ENCODE measurements around the gene ZBTB7C. TPM values are rescaled to one million over a fixed set of nuclear protein-coding genes. Genes with fewer than 3 reads are reported as not detected.

Gene ZBTB7C
- total RNA-seq, 1 donor from 2014 or later, result 1.2 TPM

DNA sequence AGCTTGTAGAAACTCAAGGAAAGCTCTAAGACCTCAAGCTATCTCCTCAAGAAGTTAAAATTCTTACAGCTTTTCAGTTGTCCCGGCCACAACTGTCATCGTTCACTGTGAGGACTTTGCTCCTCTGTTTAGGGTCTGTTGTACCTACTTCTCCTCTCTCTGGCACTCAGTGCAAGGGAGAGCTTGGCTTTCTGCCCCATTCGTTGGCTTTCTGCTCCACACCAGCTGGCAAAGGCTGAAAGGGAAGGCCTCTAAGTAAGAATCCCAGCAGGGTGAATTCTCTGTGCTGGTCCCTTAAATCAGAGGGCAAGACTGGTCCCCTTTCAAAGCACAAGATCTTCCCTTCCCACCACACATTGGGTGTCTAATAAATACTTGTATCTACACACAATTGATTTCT, 17.3 kb downstream of the ZBTB7C start:
- DNase-seq (ENCODE audit: low spot score), result peak; percentile 67
- ATAC-seq, result peak; percentile 90

DNA sequence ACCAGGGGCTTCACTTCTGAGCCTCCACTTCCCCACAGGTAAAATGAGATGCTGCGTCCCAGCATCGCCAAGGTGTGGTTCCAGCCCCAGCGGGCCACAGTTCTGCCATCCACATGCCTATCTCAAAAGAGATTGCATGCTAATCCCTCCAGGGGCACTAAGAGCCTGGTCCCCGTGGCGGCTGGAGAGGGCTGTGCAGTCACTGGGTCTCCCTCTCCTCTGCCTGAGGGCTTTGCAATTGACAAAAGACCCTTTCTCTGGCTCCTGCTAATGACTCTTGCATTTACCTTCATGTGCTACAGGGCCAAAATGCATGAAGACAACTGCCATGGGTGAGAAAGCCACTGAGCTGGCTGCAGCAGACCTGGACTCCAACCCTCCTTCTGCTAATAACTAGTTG, 18.5 kb downstream of the ZBTB7C start:
- no peak for ATAC-seq
- DNase-seq (ENCODE audit: low spot score), result no peak

DNA sequence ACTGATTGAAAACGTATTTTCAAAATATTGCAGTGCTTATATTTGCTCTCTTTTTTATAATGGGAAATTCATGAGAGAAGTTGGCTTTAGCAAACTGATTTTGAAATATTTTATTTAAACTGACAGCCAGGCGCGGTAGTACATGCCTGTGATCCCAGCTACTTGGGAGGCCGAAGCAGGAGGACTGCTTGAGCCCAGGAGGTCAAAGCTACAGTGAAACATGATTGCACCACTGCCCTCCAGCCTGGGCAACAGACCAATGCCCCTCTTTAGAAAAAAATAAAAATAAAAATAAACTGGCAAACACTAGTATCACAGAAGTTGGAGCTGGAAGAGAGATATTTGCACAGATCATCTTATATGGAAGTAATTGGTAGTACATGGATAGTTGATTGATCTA, 20.7 kb downstream of the ZBTB7C start:
- no peak for ATAC-seq
- no peak for DNase-seq (ENCODE audit: low spot score)

DNA sequence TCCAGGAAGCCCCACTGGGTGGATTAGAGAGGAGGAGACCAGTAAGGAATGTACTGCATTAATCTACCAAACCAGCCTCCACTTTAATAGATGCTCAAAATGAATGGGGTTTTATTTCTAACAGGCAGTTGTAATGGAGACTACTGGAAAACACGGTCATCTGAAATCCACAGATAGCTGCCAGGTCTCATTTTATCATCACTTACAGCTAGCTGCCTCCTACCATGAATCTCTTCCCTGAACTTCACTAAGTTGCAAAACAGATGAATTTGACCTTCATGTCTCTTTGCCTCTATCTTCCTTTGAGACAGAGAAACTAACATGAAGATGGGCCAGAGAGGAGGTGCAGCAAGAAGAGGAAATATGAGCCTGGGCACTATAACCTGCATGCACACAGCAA, 21.9 kb downstream of the ZBTB7C start:
- ATAC-seq (no peak), DNase-seq (ENCODE audit: low spot score) (no peak)

DNA sequence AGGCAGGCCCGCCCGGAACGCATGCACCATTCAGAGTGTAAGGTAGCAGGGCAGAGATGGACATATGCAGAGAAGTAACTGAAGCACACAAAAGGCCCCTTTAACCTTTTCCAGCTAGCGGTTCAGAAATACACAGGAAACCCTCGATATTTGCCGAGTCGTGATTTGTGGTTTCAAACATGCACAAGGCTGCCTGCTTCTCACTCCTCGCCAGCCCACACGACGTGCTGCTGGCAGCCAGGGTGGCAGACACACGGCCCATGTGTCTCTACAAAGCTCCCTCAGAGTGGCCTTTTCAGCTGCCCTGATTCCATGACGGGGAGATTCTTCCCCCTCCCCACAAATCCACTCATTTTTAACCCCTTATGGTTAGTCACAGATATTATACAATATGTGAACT, 23.6 kb downstream of the ZBTB7C start:
- ATAC-seq (no peak), DNase-seq (ENCODE audit: low spot score) (no peak)

DNA sequence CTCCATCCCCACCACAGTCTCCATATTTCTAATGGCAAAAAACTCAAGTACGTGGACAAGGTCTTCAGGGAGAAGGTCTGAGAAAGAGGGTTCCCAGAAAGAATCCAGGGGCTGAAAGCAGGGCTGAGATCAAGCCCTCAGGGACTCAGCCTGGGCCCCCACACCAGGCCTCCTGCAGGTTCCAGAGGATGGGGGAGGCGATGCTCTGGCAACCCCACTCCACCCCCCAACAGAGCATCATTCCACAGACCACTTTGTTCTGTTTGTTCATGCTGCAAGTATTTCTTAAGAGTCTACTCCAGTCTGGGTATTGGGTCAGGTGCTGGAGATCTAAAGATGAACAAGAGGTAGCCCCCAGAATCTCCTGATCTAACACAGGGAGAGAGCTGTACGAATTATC, 32.2 kb downstream of the ZBTB7C start:
- DNase-seq (ENCODE audit: low spot score) (no peak), ATAC-seq (no peak)

DNA sequence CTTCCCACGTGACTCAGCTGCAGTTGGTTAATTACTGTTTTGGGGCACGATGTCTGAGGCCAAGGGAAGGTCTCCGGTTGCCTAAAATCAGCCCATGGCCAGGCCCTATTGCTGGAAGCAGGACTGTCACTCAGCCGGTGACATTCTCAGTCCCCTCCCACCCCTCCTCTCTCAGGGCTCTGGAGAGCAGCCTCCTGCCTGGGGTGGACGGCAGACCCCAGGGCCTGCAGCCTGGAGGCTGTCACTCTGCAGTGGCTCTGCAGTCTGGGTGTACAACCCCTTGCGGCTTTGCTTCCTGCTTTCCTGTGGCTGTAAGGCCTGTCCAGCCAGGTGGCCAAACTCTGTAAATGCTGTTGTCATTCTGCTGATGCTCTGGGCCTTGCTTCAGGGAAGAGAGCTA, 32.8 kb downstream of the ZBTB7C start:
- DNase-seq (ENCODE audit: low spot score) (no peak), ATAC-seq (no peak)

DNA sequence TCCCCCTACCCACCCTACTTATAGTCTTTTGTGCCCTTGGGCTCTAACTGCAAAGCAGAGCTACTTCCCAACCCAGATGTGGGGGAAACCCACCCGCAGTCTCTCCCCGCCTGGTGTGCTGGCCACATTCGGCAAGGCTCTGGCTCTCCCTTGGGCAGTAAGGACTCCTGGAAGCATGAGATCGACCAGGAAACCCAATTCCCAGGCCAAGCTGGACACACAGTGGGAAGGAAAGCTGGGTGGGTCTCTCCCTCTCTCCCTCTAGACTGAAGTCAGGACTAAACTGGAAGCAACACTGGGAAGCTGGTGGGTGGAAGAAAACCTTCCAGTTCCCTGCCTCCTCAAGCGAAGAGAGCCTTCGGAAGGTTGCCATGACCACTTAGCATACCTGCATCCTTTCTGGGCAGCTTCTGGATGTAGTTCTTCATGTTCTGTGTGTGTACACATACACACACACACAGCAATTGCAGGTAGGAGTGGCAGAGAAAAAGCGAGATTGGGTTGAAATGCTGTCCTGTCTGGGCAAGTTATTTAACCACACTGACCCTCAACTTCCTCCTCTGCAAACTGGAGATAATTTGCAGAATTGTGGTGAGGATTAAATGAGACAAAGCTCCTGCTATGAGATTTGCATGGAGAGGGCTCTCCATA, 33.9 kb downstream of the ZBTB7C start:
- DNase-seq (ENCODE audit: low spot score), result no peak
- ATAC-seq, result no peak

DNA sequence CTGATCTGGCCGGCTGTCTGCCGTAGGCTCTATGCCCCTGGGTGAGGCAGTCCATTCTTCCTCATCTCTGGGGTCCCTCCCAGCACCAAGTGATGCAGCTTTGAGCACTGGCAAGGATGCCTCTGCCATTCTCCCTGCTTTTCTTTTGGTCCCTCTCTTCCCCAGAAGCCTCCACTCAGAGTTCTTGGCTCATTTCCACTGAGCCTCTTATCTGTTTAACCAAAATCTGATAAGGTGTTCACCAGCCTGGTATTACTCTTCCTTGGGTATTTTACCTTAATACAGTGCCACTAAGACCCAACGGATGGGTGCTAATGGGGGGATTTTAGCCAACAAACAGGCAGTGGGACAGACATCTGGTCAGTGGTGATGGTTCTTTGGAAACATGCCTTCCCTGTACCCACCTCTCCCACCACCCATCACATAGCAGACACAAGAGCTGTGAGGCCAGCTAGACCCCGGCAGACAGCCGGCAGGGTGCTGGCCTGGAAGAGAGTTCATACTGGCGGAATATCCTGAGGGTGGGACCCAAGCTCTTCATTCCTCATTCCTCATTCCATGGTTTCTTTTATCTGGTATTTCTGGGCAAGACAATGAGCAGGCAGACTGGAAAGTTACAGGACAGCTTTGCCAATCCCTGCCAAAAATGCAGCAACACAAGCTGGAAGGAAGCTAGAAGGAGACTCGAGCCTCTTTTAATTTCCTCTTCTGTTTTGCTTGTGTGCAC, 34.6 kb downstream of the ZBTB7C start:
- ATAC-seq (no peak), DNase-seq (ENCODE audit: low spot score) (no peak)

DNA sequence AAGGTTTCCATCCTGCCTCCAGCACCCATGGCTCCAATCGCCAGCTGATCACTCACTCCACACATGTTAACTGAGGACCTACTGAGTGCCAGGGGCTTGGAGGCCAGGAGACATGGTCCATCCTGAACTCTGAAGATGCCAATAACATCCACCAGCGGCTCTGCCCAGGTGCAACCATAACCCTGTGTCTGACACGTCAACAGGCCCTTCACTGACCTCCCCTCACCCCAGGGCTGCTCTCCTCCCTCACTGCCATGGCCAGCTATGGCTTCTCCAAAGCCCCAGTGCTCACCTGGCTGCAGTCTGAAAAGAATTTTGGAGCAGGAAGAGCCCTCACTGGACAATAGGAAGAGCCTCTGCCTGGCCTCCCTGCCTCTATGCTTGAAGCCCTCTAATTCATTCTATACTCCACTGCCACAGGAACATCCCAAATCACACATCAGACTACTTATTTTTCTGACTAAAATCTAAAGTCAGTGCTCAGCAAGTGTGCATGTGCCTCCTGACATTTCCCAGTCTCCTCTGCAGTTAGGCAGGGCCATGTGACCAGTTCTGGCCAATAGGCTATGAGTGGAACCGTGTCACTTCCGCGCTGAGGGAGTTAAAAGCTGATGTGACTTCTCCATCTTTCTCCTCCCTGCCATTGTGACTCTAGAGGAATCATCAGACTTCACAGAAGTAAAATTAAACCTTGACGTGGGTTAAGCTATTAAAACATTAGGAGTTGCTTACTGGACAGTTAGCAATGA, 37.2 kb downstream of the ZBTB7C start:
- ATAC-seq, result no peak

DNA sequence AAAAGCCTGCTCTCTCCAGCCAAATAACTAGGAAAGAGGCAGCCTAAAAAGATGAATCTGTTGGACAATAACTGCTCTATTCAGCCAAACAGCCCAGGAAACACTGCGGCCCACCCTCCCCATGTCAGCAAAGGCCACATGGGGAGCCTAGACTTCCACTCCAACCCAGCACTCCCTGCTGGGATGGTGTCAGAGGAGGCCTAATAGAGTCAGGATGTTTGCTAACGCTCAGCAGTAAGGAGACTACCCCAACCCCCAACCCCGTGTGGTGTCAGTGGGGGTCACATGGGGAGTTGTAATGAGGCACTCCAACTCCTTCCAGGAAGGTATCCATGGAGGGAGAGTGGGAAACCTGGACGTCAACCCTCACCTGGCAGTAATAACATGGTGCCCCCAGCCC, 41.6 kb downstream of the ZBTB7C start:
- no peak for ATAC-seq
- DNase-seq (ENCODE audit: low spot score), result peak; percentile 21

More for the DNA sequence above, 37.2 kb downstream of the ZBTB7C start:
- no peak for DNase-seq (ENCODE audit: low spot score)

DNA sequence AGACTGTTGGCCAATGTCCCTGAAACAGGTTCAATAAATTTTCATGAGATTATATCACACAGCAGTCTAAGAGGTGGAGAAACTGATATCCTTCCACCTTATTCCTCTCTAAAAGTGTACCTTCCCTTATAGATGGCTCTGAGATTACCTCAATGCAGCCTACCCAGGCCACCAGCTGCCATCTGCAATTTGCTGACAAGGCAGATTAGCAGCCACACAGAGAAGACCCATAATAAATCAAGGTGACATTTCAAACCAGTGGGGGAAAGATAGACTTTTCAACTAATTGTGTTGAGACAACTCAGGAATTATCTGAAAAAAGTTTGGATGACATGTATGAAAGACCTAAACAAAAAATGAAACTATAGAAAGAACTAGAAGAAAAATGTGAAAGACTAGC, 43.2 kb downstream of the ZBTB7C start:
- ATAC-seq (no peak), DNase-seq (ENCODE audit: low spot score) (no peak)

DNA sequence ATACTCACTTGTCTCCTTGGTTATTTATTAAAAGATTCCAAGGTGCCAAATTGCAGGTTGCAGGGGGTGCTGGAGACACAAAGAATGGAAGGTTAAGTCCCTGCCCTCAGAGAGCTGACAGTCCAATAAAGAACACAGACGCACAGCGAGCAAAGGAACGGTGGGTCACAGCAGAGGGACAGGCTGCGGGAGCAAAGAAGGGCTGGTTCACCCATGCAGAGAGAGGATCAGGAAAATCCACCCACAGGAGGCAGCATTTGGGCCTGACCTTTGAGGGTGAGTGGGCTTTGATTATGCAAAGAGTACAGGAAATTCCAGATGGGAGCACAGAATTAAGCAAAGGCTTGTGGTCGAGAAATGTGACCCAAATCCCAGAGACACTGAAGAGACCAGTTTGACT, 45.0 kb downstream of the ZBTB7C start:
- ATAC-seq, result no peak

DNA sequence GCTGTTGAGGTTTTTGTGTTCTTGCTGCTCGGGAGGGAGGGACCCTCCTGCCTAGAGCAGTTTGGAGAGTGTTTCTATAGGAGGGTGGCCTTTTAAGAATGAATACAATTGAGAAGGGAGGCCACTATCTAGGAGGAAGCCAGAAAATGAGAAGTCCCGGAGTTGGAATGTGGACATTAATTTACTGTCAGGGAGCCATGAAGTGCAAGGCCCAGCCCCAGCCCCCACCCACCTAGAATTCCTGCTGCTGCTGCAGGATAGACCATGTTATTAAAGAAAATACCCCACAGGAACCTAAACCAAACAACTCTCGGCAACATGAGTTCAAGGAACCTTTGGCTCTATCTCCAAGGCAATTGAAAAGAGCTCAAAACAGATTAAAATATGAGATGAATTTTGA, 46.0 kb downstream of the ZBTB7C start:
- no peak for ATAC-seq

More for the DNA sequence above, 45.0 kb downstream of the ZBTB7C start:
- DNase-seq (ENCODE audit: low spot score), result no peak

DNA sequence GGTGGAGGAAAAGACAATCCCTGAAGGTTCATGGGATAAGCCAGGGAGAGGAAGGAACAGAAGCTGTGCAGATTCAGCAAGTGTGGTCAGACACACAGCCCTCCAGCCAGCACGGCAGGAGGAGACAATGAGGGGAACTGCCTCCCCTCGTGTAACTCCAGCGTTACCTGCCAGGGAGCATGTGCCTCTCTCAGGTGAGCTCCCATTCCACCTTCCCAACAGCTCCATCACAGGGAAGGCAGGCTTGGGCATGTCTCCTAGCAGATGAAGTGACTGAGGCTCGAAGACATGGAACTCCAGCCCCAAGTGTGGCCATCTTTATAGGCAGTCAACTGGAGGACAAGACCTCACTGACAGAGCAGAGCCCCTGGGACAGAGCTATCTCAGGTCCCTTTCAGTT, 47.4 kb downstream of the ZBTB7C start:
- ATAC-seq (no peak), DNase-seq (ENCODE audit: low spot score) (no peak)

More for the DNA sequence above, 46.0 kb downstream of the ZBTB7C start:
- no peak for DNase-seq (ENCODE audit: low spot score)

DNA sequence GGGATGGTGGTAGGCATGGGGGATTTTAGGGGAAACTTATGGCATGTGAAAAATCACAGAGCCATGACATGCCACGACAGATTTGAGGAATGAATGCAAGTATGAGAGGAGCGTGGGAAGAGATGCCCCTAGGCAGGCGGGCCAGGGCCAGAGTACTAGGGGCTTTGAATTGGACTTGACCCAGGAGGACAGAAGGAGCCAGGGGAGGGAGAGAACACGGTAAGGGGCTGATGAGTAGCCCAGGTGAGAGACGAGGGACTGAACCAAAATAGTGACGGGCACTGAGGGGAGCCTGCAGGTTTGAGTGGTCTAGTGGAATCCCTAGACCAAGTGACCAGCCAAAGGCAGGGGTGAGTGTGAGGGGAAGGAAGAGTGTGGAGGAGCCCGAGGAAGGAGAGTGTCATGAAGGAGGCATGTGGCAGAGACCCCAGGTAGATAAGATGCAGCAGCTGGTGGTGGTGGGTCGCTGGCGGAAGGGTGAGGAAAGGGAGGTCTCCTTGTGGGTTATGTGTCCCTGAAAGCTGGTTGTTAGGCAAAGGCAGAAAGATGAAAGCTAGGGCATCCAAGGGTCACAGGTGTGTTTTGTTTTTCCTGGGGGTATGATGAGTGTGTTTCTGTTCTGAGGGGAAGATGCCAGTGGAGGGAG, 48.7 kb downstream of the ZBTB7C start:
- DNase-seq (ENCODE audit: low spot score), result no peak

DNA sequence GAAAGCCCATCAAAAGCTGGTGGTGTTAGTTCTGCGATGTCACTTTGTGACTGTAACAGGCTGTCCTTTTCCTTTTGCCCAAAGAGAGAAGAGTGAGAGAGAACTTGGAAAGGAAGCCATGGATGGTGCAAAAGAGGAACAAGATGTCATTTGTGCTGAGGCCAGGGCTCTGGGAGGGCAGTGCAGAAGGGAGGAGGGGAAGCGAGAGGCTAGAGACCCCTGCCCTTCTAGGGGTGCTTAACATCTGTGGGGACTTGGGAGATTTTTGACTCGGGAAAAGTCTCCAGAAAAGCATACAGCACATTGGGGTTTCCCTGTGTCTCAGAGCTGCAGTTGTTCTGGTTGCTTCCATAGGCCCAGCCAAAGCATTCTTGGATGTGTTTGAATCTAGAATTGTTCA, 49.6 kb downstream of the ZBTB7C start:
- no peak for ATAC-seq
- no peak for DNase-seq (ENCODE audit: low spot score)

More for the DNA sequence above, 48.7 kb downstream of the ZBTB7C start:
- no peak for ATAC-seq

DNA sequence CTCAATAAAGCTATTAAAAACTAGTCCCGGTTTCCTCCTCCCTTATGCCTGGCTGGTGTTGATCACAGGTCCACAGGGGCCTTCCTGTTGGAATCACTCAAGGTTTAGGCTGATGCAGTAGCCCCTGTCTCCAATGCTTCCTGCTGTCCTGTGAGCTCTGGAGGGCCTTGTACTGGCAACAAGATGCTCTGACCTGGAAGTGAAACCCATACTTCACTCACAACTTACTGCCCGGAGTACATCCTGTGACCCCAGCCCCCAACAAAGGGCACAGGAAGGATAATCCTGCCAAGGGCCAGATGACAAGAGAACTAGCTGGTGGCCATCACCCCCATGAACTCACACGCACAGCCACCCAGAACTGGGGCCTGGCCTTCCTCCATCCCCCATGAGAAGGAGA, 50.3 kb downstream of the ZBTB7C start:
- DNase-seq (ENCODE audit: low spot score), result no peak
- ATAC-seq, result no peak

DNA sequence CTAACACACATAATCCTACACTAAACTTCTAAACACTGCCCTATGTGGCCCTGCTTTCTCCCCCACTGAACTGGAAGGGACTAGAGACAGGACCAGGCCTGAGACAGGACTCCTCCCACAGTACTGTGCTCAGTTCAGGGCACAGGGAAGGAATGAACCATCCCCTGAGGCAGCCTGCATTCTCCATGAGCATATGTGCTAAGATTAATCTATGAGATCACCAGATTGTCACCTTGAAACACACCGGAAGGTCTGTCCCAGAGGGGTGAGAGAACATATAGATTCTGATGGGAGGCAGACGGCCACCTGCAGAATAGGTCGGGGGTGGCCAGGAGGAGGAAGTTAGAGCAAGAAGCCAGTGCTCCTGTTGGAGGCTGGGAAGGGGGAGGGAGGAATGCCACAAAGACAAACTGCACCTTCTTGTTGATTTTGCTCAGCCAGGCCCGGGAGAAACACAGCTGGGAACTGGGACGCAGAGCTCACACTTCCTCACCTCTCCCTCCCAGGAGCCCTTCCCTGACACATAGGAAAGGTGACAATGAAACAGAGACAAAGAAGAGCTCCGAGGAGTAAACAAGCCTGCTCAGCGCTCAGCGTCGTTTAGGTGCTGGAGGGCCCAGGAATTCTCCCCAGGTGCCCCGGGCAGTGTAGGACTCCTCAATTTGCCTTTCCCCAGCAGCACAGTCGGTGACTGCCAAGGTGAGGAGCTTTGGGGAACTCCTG, 52.1 kb downstream of the ZBTB7C start:
- ATAC-seq (no peak), DNase-seq (ENCODE audit: low spot score) (peak; percentile 24)

DNA sequence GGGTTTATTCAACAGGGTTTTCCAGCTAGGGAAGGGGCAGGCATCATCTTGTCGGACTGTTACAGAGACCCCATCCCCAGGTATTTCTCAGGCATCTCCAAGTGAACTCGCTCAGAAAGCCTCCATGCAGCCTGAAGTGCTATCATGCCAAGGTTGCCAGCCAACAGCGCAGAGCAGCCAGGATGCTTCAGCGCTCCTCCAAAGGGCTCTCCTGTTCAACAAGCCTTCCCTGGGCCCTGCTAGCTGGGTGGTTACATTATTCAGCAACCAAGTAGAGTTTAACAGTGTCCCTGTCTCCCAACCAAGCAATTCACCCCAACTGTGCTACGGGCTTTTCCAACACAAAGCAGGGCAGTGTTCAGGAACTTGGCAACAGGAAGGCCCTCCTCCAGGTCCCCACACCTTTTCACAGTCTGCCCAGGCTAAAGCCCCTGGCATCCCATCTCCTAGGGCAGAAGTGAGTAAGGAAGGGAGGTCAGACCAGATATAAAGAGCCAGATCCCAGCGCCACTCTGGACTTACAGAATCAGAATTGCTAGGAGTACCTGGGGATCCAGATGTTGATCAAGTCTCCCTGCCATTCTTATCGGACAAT, 52.9 kb downstream of the ZBTB7C start:
- ATAC-seq (no peak), DNase-seq (ENCODE audit: low spot score) (peak; percentile 18)
